H1 (cell line): ENCODE measurements around the gene CCDC116. TPM values are rescaled to one million over a fixed set of nuclear protein-coding genes. Genes with fewer than 3 reads are reported as not detected.

Experiments used
- CTCF ChIA-PET: fragments of 300-600 bp; sonication (Branson Sonifier 250); formaldehyde crosslinking; loops from one replicate; lab custom pipeline; 2021; ENCODE audit not compliant: partially characterized antibody; lab: Charles Lee
- POLR2A ChIA-PET: fragments of 300-600 bp; sonication (Branson Sonifier 250); formaldehyde crosslinking; loops from one replicate; lab custom pipeline; 2021; ENCODE audit warnings: inconsistent platforms; ENCODE audit not compliant: partially characterized antibody; lab: Charles Lee
- DNase-seq, 2 experiments: peaks; one replicate each; pipeline versions ENCODE4 v3.0.0 to v3.0.0-alpha.2; 2010 to 2022; ENCODE audit warnings: low spot score in 2 of 2, low read depth in 1 of 2, mixed read lengths in 1 of 2
- FAIRE-seq: peaks from 2 replicates; lab custom pipeline; 2011; peaks lifted over from hg19 to GRCh38; lab: Jason Lieb, UNC
- H2AFZ ChIP-seq: 2 replicates; pipeline ENCODE4 v1.8.1; 2012; ENCODE audit warnings: low read length, inconsistent platforms
- H2AK5ac ChIP-seq: 2 replicates; pipeline ENCODE4 v1.6.1; 2013; ENCODE audit warnings: low read depth, low read length
- H2BK120ac ChIP-seq: replicated peaks from 2 replicates; pipeline ENCODE3; 2013; ENCODE audit warnings: low read depth, low read length, inconsistent platforms
- H2BK12ac ChIP-seq: 2 replicates; pipeline ENCODE4 v1.6.1; 2013; ENCODE audit warnings: low read depth, low read length
- H2BK15ac ChIP-seq: 2 replicates; pipeline ENCODE4 v1.6.1; 2013; ENCODE audit warnings: low read length
- H2BK20ac ChIP-seq: 2 replicates; pipeline ENCODE4 v1.6.1; 2013; ENCODE audit warnings: low read length
- H2BK5ac ChIP-seq: 2 replicates; pipeline ENCODE4 v1.6.1; 2013; ENCODE audit warnings: low read depth, low read length
- H3K14ac ChIP-seq: 2 replicates; pipeline ENCODE4 v1.6.1; 2013; ENCODE audit warnings: inconsistent platforms; ENCODE audit not compliant: insufficient read length
- H3K18ac ChIP-seq: 2 replicates; pipeline ENCODE4 v1.6.1; 2013; ENCODE audit warnings: low read length; ENCODE audit errors: extremely low read depth
- H3K23ac ChIP-seq: 2 replicates; pipeline ENCODE4 v1.6.1; 2013; ENCODE audit warnings: inconsistent platforms; ENCODE audit not compliant: insufficient read length
- H3K23me2 ChIP-seq: 2 replicates; pipeline ENCODE4 v1.6.1; 2013; ENCODE audit warnings: low read depth, low read length
- H3K27ac ChIP-seq: 2 replicates; pipeline ENCODE4 v1.6.1; 2011; ENCODE audit warnings: low read depth, low read length, inconsistent platforms
- H3K27me3 ChIP-seq, 4 experiments: replicated peaks in 1 of 4; 1 replicate in 1 of 4; 2 replicates in 3 of 4; pipeline versions ENCODE4 v1.6.1 to v1.8.1; 2011 to 2013; ENCODE audit warnings: low read length in 3 of 4, mild to moderate bottlenecking in 3 of 4, inconsistent platforms in 2 of 4, mixed read lengths in 2 of 4, moderate library complexity in 1 of 4; ENCODE audit not compliant: control insufficient read depth in 3 of 4, insufficient read depth in 3 of 4; ENCODE audit errors: extremely low read depth in 1 of 4
- H3K36me3 ChIP-seq, 4 experiments: 2 replicates each; pipeline versions ENCODE4 v1.6.1 to v1.8.1; 2011 to 2013; ENCODE audit warnings: mild to moderate bottlenecking in 4 of 4, low read length in 3 of 4, moderate library complexity in 2 of 4, control low read depth in 1 of 4, inconsistent platforms in 1 of 4; ENCODE audit not compliant: insufficient read depth in 4 of 4, control insufficient read depth in 2 of 4
- H3K4ac ChIP-seq: replicated peaks from 2 replicates; pipeline ENCODE3; 2013; ENCODE audit warnings: low read length, low read depth, mixed read lengths, inconsistent platforms; ENCODE audit not compliant: insufficient read length
- H3K4me1 ChIP-seq, 4 experiments: replicated peaks in 1 of 4; 1 replicate in 1 of 4; 2 replicates in 3 of 4; pipeline versions ENCODE4 v1.6.1 to v1.8.1; 2011 to 2013; ENCODE audit warnings: low read length in 3 of 4, inconsistent platforms in 2 of 4, mixed read lengths in 1 of 4; ENCODE audit not compliant: insufficient read depth in 4 of 4, control insufficient read depth in 3 of 4
- H3K4me2 ChIP-seq, 2 experiments: 2 replicates each; pipeline versions ENCODE4 v1.6.1 to v1.8.1; 2011 to 2013; ENCODE audit warnings: low read depth in 2 of 2, low read length in 2 of 2, control low read depth in 1 of 2, inconsistent platforms in 1 of 2, mild to moderate bottlenecking in 1 of 2; ENCODE audit not compliant: insufficient read depth in 1 of 2
- H3K4me3 ChIP-seq, 4 experiments: fragments of 200-600, 300-600 bp in 1 of 4; sonication (generic), shearing (Covaris generic), sonication (Bioruptor Twin) in 1 of 4; 2 replicates each; pipeline versions ENCODE4 v1.5.1 to v1.8.1; 2011 to 2016; ENCODE audit warnings: low read length in 4 of 4, low read depth in 3 of 4, control low read depth in 2 of 4, inconsistent platforms in 2 of 4, mild to moderate bottlenecking in 2 of 4, mixed read lengths in 1 of 4, moderate library complexity in 1 of 4; ENCODE audit not compliant: insufficient read depth in 2 of 4; ENCODE audit errors: extremely low read depth in 1 of 4
- H3K56ac ChIP-seq: replicated peaks from 2 replicates; pipeline ENCODE3; 2013; ENCODE audit warnings: low read depth, mild to moderate bottlenecking, mixed read lengths, low read length, inconsistent platforms; ENCODE audit not compliant: insufficient read length
- H3K79me1 ChIP-seq: 2 replicates; pipeline ENCODE4 v1.6.1; 2013; ENCODE audit warnings: low read depth, low read length, control low read depth
- H3K79me2 ChIP-seq, 2 experiments: 2 replicates each; pipeline versions ENCODE4 v1.6.1 to v1.8.1; 2012 to 2013; ENCODE audit warnings: low read length in 2 of 2, mild to moderate bottlenecking in 2 of 2, inconsistent platforms in 1 of 2; ENCODE audit not compliant: insufficient read depth in 2 of 2, control insufficient read depth in 1 of 2
- H3K9ac ChIP-seq, 4 experiments: replicated peaks in 1 of 4; 1 replicate in 1 of 4; 2 replicates in 3 of 4; pipeline versions ENCODE4 v1.6.1 to v1.8.1; 2011 to 2013; ENCODE audit warnings: low read depth in 3 of 4, low read length in 3 of 4, control low read depth in 2 of 4, mild to moderate bottlenecking in 2 of 4, moderate library complexity in 2 of 4, inconsistent platforms in 1 of 4; ENCODE audit errors: extremely low read depth in 1 of 4
- H3K9me3 ChIP-seq, 2 experiments: 2 replicates each; pipeline versions ENCODE4 v1.6.1 to v1.8.1; 2012 to 2013; ENCODE audit warnings: mild to moderate bottlenecking in 2 of 2, moderate library complexity in 2 of 2, control low read depth in 1 of 2, inconsistent platforms in 1 of 2, low read depth in 1 of 2, low read length in 1 of 2, mixed read lengths in 1 of 2; ENCODE audit not compliant: insufficient read depth in 2 of 2
- H4K20me1 ChIP-seq, 2 experiments: replicated peaks in 1 of 2; 2 replicates each; pipeline versions ENCODE3 to v1.8.1; 2011 to 2013; ENCODE audit warnings: inconsistent platforms in 2 of 2, low read length in 2 of 2, mild to moderate bottlenecking in 1 of 2; ENCODE audit not compliant: insufficient read depth in 2 of 2, control insufficient read depth in 1 of 2
- H4K5ac ChIP-seq: 2 replicates; pipeline ENCODE4 v1.6.1; 2013; ENCODE audit warnings: low read length, low read depth, mixed read lengths, inconsistent platforms; ENCODE audit not compliant: insufficient read length
- H4K8ac ChIP-seq: 2 replicates; pipeline ENCODE4 v1.8.0; 2013; ENCODE audit warnings: mild to moderate bottlenecking, moderate library complexity, low read length, inconsistent platforms; ENCODE audit not compliant: insufficient read depth; ENCODE audit errors: extremely low read depth
- H4K91ac ChIP-seq: replicated peaks from 2 replicates; pipeline ENCODE3; 2013; ENCODE audit warnings: low read length, mixed read lengths, inconsistent platforms; ENCODE audit not compliant: insufficient read length
- CHD1 ChIP-seq: IDR thresholded peaks from 2 replicates; pipeline ENCODE4 v1.6.1; 2012; ENCODE audit warnings: low read depth, low read length, improper control_type of control experiment
- WGBS, 2 experiments: shearing (Covaris generic) in 1 of 2; methylation state at CpG; one replicate each; pipeline versions ENCODE4 v1.1.6 to v1.1.7; 2013 to 2015; ENCODE audit warnings: low lambda C conversion rate in 2 of 2, mixed read lengths in 2 of 2, inconsistent platforms in 1 of 2, low coverage in 1 of 2, missing lambda C conversion rate in 1 of 2; ENCODE audit not compliant: insufficient replicate concordance in 2 of 2, insufficient coverage in 1 of 2, insufficient read length in 1 of 2; ENCODE audit errors: extremely low coverage in 1 of 2, missing lambda C conversion rate in 1 of 2; 5-methylcytosine and 5-hydroxymethylcytosine counted together
- polyA plus RNA-seq, 7 experiments: library from polyadenylated mRNA; depleted of rRNA in 3 of 7; stranded (reverse) in 5 of 7; unstranded in 2 of 7; fragments of >200 nt in 5 of 7; fragments of 200-250 nt in 2 of 7; gene quantifications; 1 replicate in 5 of 7; 2 replicates in 1 of 7; 4 replicates in 1 of 7; pipeline versions ENCODE4 v1.2.1 to v1.2.3, GENCODE V29; 2011 to 2013; ENCODE audit warnings: missing spikeins in 2 of 7, mixed read lengths in 2 of 7
- total RNA-seq: library from RNA; stranded (reverse); fragmentation: NEBNext Ultra II Directional; extraction: Animal tissue kit (Norgen Biotek cat#: 25700); gene quantifications from 2 replicates; pipeline ENCODE4 v1.2.1, GENCODE V29; 2021

CCDC116 gene
- total and polyA plus RNA-seq, 2 of the 8 experiments (the other 6 are each of a cell fraction or from before 2014, with no cell fraction given) = 0.08 TPM; not detected in 1

DNA sequence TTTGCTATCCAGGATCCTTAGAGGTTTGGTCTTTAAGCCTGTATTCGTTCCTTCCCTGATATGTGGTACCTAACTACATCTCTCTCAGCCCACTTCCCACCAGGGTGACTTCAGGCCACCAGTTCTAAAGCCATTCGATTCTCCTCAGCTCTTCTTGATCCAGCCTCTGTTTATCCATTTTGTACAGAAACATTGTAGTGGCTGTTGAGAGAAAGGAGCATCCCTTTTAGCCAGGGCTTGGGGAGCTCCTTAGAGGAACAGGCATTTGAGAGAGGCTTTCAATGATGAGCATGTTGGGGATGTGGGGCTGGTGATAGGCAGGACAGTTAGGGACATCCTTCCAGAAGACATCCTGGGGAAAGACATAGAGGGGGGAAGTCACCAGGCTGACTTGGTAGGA, 47.2 kb upstream of the CCDC116 start:
- POLR2A ChIA-PET = interaction anchor here (1.1 to 1.4 kb wide), 4 partner anchors 11 to 44 kb away, joined by 3 to 5 read pairs (median 4); partner anchors contain the start of gene YDJC
- Histone ChIP-seq H3K9me3 (no peaks in the 10 kb centered on the region), H2AFZ (no peak overlapping the region), H2AK5ac (no peak overlapping the region), H3K79me1 (peaks cover 10% of the 10 kb centered on the region), H3K27ac (no peak overlapping the region), H4K91ac (no peak overlapping the region), H3K4me1 (no peaks in the 10 kb centered on the region), H2BK20ac (no peak overlapping the region), H3K9ac (no peak overlapping the region), H3K56ac (no peak overlapping the region), H3K79me2 (peaks cover 24 to 92% of the 10 kb centered on the region in 2 experiments), H3K27me3 (no peaks in the 10 kb centered on the region), H3K36me3 (peaks cover 0 to 4% (median 0%) of the 10 kb centered on the region in 4 experiments; a peak in 2 of 8 replicates), H2BK12ac (no peak overlapping the region), H3K4me3 (no peak overlapping the region), H2BK5ac (no peak overlapping the region), H3K4ac (no peak overlapping the region), H3K14ac (no peak overlapping the region), H4K5ac (no peak overlapping the region), H3K23ac (no peak overlapping the region), H2BK15ac (no peak overlapping the region), H4K20me1 (peaks cover 18 to 35% of the 10 kb centered on the region in 2 experiments), H4K8ac (no peak overlapping the region), H3K4me2 (no peak overlapping the region), H3K23me2 (no peaks in the 10 kb centered on the region), H3K18ac (no peak overlapping the region), H2BK120ac (no peak overlapping the region)
- 89% methylated on average over 2 of the region's 2 CpGs; no CpG with 5 or more reads in 1 of the 2 experiments for whole genome bisulfite sequencing, 2 experiments
- no peak for DNase-seq
- CTCF ChIA-PET = interaction anchor here (1.2 to 2.0 kb wide), 7 partner anchors 8 to 45 kb away, joined by 3 to 7 read pairs (median 5); no protein-coding TSS in a partner anchor
- FAIRE-seq = no peak
- no peak for TF ChIP-seq CHD1
